HEK293T (cell line): ENCODE results near the gene PPP2R5C.

Experiments used
- CTBP1 ChIP-seq: fragments of 450-650 bp; IDR thresholded peaks from 2 replicates; pipeline ENCODE4 v1.6.1; 2016; ENCODE audit warnings: borderline replicate concordance
- FOXA1 ChIP-seq: fragments of 450-650 bp; IDR thresholded peaks from 2 replicates; pipeline ENCODE4 v1.6.1; 2016; ENCODE audit warnings: mild to moderate bottlenecking
- FOXM1 ChIP-seq: fragments of 450-650 bp; IDR thresholded peaks from 2 replicates; pipeline ENCODE4 v1.6.1; 2017; ENCODE audit warnings: mild to moderate bottlenecking, borderline replicate concordance
- SP1 ChIP-seq: fragments of 450-650 bp; IDR thresholded peaks from 2 replicates; pipeline ENCODE4 v1.6.1; 2017
- SUZ12 ChIP-seq: fragments of 450-650 bp; IDR thresholded peaks from 2 replicates; pipeline ENCODE4 v1.6.1; 2016; ENCODE audit warnings: mild to moderate bottlenecking
- TARDBP ChIP-seq: fragments of 450-650 bp; IDR thresholded peaks from 2 replicates; pipeline ENCODE4 v1.6.1; 2016
- ZNF384 ChIP-seq: fragments of 450-650 bp; IDR thresholded peaks from 2 replicates; pipeline ENCODE4 v1.6.1; 2016

GRCh38 chr14:101927859-101928258, 166.3 kb downstream of the PPP2R5C start:
- TF ChIP-seq CTBP1, result no peak
- TF ChIP-seq SP1, result no peak
- TF ChIP-seq SUZ12, result no peak
- no peak for TF ChIP-seq ZNF384
- TF ChIP-seq FOXM1, result no peak
- no peak for TF ChIP-seq FOXA1
- TF ChIP-seq TARDBP, result no peak
